Stimulated activated CD4-positive, alpha-beta T cell treated with anti-CD3 and anti-CD28 coated beads, Interleukin-15, amount 100 ng/mL, for 1 hour (primary cell): Measurements from ENCODE around the gene TMEM204.

Source experiments
- DNase-seq, 2 donors: peaks; one replicate each; pipeline ENCODE4 v3.0.0-alpha.2; 2020; ENCODE audit warnings: low read depth in 1 of 2, low spot score in 1 of 2

TMEM204 gene

GRCh38 chr16:1556254-1556653 lies 22.8 kb downstream of the TMEM204 start:
- no peak for DNase-seq

GRCh38 chr16:1557074-1557473 lies 23.6 kb downstream of the TMEM204 start:
- DNase-seq: no peak

GRCh38 chr16:1557576-1557975 lies 24.1 kb downstream of the TMEM204 start:
- no peak for DNase-seq

GRCh38 chr16:1559446-1559975 lies 26.0 kb downstream of the TMEM204 start:
- DNase-seq: no peak

GRCh38 chr16:1560153-1560552 lies 26.7 kb downstream of the TMEM204 start:
- DNase-seq: no peak

- no peak for DNase-seq
Measured at GRCh38 chr16:1560866-1561265, 27.4 kb downstream of the TMEM204 start.

- no peak for DNase-seq
Measured at GRCh38 chr16:1561266-1561665, 27.8 kb downstream of the TMEM204 start.

- DNase-seq: no peak
Measured at GRCh38 chr16:1561836-1562235, 28.4 kb downstream of the TMEM204 start.

GRCh38 chr16:1563786-1564185 lies 30.3 kb downstream of the TMEM204 start:
- DNase-seq: no peak

- no peak for DNase-seq
Measured at GRCh38 chr16:1564325-1564724, 30.9 kb downstream of the TMEM204 start.

GRCh38 chr16:1565083-1565805 lies 31.8 kb downstream of the TMEM204 start:
- DNase-seq: no peak

- DNase-seq: no peak
Measured at GRCh38 chr16:1567988-1568387, 34.5 kb downstream of the TMEM204 start.

GRCh38 chr16:1571012-1571671 lies 37.7 kb downstream of the TMEM204 start:
- DNase-seq: no peak

- DNase-seq: no peak
Measured at GRCh38 chr16:1572673-1573072, 39.2 kb downstream of the TMEM204 start.

- no peak for DNase-seq
Measured at GRCh38 chr16:1573301-1573700, 39.8 kb downstream of the TMEM204 start.

- DNase-seq: no peak
Measured at GRCh38 chr16:1575578-1575977, 42.1 kb downstream of the TMEM204 start.

GRCh38 chr16:1579214-1579613 lies 45.7 kb downstream of the TMEM204 start:
- DNase-seq: no peak

GRCh38 chr16:1580256-1580655 lies 46.8 kb downstream of the TMEM204 start:
- no peak for DNase-seq

- DNase-seq: no peak
Measured at GRCh38 chr16:1580956-1581355, 47.5 kb downstream of the TMEM204 start.

- no peak for DNase-seq
Measured at GRCh38 chr16:1581804-1582203, 48.3 kb downstream of the TMEM204 start.

GRCh38 chr16:1583180-1583579 lies 49.7 kb downstream of the TMEM204 start:
- DNase-seq: no peak

GRCh38 chr16:1584926-1585484 lies 51.5 kb downstream of the TMEM204 start:
- DNase-seq: no peak
